Mesodermal cell (in vitro differentiated cells): ENCODE results near the gene COX6A1. TPM values are rescaled to one million over a fixed set of nuclear protein-coding genes. Genes with fewer than 3 reads are reported as not detected.

Experiments used
- H3K27ac ChIP-seq: 2 replicates; pipeline ENCODE4 v1.7.0; 2013; ENCODE audit warnings: mild to moderate bottlenecking, low read depth, low read length, moderate library complexity; ENCODE audit not compliant: severe bottlenecking
- H3K36me3 ChIP-seq: 2 replicates; pipeline ENCODE4 v1.7.1; 2013; ENCODE audit warnings: mild to moderate bottlenecking, low read length, moderate library complexity; ENCODE audit not compliant: control insufficient read depth, insufficient read depth
- H3K4me1 ChIP-seq: one replicate; pipeline ENCODE4 v1.7.1; 2013; ENCODE audit warnings: mild to moderate bottlenecking, low read length; ENCODE audit not compliant: insufficient read depth, control insufficient read depth, poor library complexity, severe bottlenecking
- H3K4me3 ChIP-seq: 2 replicates; pipeline ENCODE4 v1.7.0; 2013; ENCODE audit warnings: low read length, control low read depth, mild to moderate bottlenecking; ENCODE audit not compliant: insufficient read depth, poor library complexity, severe bottlenecking; ENCODE audit errors: extremely low read depth
- H3K9me3 ChIP-seq: 2 replicates; pipeline ENCODE4 v1.7.1; 2013; ENCODE audit warnings: mild to moderate bottlenecking, low read length, moderate library complexity; ENCODE audit not compliant: control insufficient read depth
- WGBS, 2 experiments: methylation state at CpG; one replicate each; pipeline ENCODE4 v1.1.5; 2013; ENCODE audit warnings: missing lambda C conversion rate in 2 of 2; ENCODE audit not compliant: insufficient coverage in 2 of 2; 5-methylcytosine and 5-hydroxymethylcytosine counted together
- polyA plus RNA-seq, 2 experiments: library from polyadenylated mRNA; stranded (reverse); fragments of 50-300 nt; gene quantifications; one replicate each; pipeline ENCODE4 v1.2.3, GENCODE V29; 2013

COX6A1 gene
- 581 TPM for polyA plus RNA-seq (2013, experiment 1 of 2)
- polyA plus RNA-seq (2013, experiment 2 of 2), result 512 TPM

- Histone ChIP-seq H3K27ac (peak within 1 kb of the TSS; percentile 58), H3K4me3 (peak within 1 kb of the TSS; percentile 72), H3K9me3 (no peaks in the 10 kb centered on the region), H3K36me3 (peaks cover 32% of the 10 kb centered on the region), H3K4me1 (peaks cover 6% of the 10 kb centered on the region)
- 0 to 1% methylated on average over 45 to 58 of the region's 59 CpGs for WGBS, 2 experiments
Measured at GRCh38 chr12:120437735-120438494, at the start of gene COX6A1. Gene COX6A1, plus strand, starts transcription at chr12:120438113. Its CDS starts 14 bp downstream, at chr12:120438127.

DNA sequence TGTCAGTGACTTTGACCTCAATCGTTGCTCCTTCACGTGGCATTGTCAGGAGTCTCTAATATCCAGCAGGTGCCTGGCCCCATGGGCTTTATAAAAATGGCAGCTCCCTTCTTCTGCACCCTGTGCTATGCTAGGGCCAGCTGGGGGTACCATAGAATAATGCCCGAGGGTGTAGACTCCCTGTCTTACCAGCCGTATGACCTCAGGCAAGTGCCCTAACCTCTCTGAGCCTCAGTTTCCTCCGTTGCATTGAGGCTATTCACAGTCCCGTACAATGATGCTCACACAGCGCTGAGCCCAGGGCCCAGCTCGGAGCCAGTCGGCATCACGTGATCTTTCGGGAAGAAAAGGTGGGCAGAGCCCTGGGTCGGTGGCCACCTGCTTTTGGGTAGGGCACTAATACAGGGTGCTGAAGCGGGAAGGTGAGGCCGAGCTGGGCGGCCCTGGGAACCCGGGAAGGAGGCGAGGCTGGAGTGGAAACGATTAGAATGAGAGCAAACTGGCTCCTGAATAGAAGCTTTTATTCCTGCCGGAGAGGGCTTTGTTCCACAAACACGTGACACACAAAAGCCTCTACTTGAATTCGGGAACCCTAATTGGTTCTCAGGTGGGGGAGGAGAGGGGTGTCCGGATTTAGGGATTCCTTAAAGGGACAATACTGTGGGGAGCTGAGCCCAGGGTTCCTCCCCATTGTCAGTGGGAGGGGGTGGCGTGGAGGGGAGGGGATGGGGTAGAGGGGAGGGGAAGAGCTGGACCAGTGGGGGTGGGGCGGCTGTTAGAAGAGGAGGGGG lies 49.0 kb upstream of the COX6A1 start:
- Histone ChIP-seq H3K36me3 (no peaks in the 10 kb centered on the region), H3K27ac (peak overlapping the region; percentile 45), H3K4me3 (peak overlapping the region; percentile 14), H3K4me1 (no peaks in the 10 kb centered on the region), H3K9me3 (no peaks in the 10 kb centered on the region)
- 11 to 12% methylated on average over 17 to 18 of the region's 24 CpGs for WGBS, 2 experiments

DNA sequence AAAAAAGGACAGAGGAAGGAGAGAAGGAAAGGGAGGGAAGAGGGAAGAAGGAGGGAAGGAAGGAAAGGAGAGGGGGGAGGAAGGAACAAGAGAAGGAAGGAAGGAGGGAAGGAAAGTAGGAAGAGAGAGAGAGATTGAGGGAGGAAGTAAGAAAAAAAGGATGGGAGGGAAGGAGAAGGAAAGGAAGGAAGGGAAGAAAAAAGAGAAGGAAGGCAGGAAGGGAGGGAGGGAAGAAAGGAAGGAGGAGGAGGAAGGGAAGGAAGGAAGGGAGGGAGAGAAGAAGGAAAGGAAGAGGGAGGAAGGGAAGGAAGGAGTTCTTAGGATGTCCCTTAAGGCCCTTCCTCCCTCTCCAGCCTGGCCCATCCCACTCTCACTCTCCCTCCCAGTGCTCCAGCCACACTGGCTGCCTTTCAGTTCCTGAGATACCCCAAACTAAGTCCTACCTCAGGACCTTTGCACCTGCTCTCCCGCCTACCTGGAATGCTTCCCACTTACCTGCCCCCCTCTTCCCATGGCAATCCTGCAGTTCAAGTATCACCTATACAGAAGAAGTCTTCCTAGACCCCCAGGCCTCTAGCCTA lies 47.3 kb upstream of the COX6A1 start:
- 80 to 100% methylated on average over 1 of the region's 1 CpG for WGBS, 2 experiments
- H3K4me1 ChIP-seq, result no peaks in the 10 kb centered on the region
- H3K9me3 ChIP-seq, result no peaks in the 10 kb centered on the region
- no peaks in the 10 kb centered on the region for H3K36me3 ChIP-seq
- H3K27ac ChIP-seq, result no peak overlapping the region
- H3K4me3 ChIP-seq, result no peak overlapping the region

DNA sequence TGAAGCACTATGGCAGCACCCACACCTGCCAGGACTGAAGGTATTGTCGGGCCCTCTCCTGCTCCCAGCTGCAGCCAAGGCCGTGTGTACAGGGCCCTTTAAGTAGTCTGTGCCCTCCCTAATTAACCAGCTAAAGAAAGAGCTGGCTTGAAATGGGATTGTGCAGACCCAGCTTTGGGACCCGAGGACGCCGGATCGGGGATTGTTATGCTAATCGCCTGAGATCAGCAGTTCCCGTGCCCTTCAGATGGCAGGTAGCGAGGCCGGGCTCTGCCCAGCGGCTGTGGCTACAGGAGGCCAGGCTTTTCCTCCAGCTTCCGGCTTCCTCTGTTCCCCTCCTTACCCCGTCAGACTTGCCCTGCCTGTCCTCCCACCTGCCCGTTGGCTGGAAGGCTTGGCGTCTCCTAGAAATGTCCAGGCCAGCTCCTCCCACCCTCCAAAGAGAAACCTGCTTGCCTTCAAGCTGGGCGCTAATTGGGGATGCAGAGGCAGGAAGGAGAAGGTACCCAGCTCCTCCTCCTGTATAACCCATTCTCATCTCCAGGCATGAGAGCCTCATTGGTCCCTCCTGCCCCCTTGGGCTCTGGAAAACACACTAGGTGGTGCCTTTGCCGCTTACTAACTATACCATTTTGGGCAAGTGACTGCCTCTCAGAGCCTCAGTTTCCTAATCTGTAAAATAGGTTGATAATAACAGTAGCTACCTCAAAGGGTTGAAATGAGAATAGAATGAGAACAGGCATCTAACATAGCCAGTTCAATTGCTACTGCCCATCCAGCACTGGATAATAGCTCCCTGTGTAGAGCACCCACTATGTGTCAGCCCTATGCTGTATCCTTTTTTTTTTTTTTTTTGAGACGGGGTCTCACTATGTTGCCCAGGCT lies 43.2 kb upstream of the COX6A1 start:
- Histone ChIP-seq H3K27ac (no peak overlapping the region), H3K9me3 (no peaks in the 10 kb centered on the region), H3K4me3 (no peak overlapping the region), H3K4me1 (no peaks in the 10 kb centered on the region), H3K36me3 (no peaks in the 10 kb centered on the region)
- 17 to 26% methylated on average over 13 to 14 of the region's 18 CpGs for WGBS, 2 experiments

- Histone ChIP-seq H3K4me1 (no peaks in the 10 kb centered on the region), H3K36me3 (no peaks in the 10 kb centered on the region), H3K9me3 (no peaks in the 10 kb centered on the region), H3K27ac (peak overlapping the region; percentile 57), H3K4me3 (no peak overlapping the region)
- WGBS, 2 experiments, result 87 to 88% methylated on average over 24 to 32 of the region's 33 CpGs
Measured at GRCh38 chr12:120397824-120398540, 39.9 kb upstream of the COX6A1 start.

GRCh38 chr12:120399531-120399930 lies 38.4 kb upstream of the COX6A1 start:
- H3K4me1 ChIP-seq, result no peaks in the 10 kb centered on the region

GRCh38 chr12:120402217-120402616 lies 35.7 kb upstream of the COX6A1 start:
- Histone ChIP-seq H3K27ac (peak overlapping the region; percentile 63), H3K4me1 (no peaks in the 10 kb centered on the region), H3K36me3 (no peaks in the 10 kb centered on the region), H3K4me3 (no peak overlapping the region), H3K9me3 (no peaks in the 10 kb centered on the region)
- 26 to 28% methylated on average over 7 to 10 of the region's 13 CpGs for whole genome bisulfite sequencing, 2 experiments

More at GRCh38 chr12:120399531-120399930, 38.4 kb upstream of the COX6A1 start:
- 76 to 83% methylated on average over 2 to 3 of the region's 5 CpGs for WGBS, 2 experiments
- H3K9me3 ChIP-seq, result no peaks in the 10 kb centered on the region
- no peaks in the 10 kb centered on the region for H3K36me3 ChIP-seq
- H3K27ac ChIP-seq, result no peak overlapping the region
- no peak overlapping the region for H3K4me3 ChIP-seq

DNA sequence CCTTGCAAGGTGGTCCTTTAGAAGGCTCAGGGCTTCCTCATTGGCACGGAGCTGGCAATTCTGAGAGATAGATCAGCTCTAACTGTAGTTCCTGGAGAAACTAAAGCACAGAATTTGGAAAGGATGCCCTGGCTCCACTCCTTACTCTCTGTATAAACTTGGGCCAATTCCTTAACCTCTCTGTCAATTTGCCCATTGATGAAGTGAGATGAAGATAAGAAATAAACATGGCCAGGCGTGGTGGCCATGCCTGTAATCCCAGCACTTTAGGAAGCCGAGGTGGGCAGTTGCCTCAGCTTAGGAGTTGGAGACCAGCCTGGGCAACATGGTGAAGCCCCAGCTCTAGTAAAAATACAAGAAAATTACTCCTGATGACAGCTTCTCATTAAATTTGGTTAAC lies 34.0 kb upstream of the COX6A1 start:
- Histone ChIP-seq H3K4me1 (no peaks in the 10 kb centered on the region), H3K4me3 (no peak overlapping the region), H3K27ac (no peak overlapping the region), H3K9me3 (no peaks in the 10 kb centered on the region), H3K36me3 (no peaks in the 10 kb centered on the region)
- 85 to 96% methylated on average over 2 to 3 of the region's 3 CpGs for WGBS, 2 experiments

DNA sequence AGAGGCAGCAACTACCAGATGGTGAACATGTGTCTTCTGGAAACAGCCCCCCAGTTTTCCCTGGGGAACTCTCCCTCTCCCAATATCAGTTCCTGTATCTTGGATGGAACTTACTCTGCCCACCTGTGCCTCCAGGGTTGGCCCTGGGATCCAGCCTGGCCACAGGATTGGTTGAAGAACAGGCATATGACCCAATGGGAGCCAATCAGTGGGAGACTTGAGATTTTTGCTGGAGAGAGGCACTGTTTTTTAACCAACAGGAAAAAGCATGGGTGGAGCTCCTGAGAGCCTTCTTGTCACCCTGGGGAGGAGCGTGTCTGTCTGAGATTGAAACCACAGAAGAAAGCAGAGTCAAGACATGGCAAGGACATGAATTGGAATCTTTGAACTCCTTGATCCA lies 33.6 kb upstream of the COX6A1 start:
- Histone ChIP-seq H3K4me1 (no peaks in the 10 kb centered on the region), H3K9me3 (no peaks in the 10 kb centered on the region), H3K4me3 (no peak overlapping the region), H3K27ac (no peak overlapping the region), H3K36me3 (no peaks in the 10 kb centered on the region)
- WGBS, 2 experiments, result no CpG with 5 or more reads among the region's 1 CpG
